IMR-90 (cell line): ENCODE measurements around the gene CALCOCO2. TPM values are rescaled to one million over a fixed set of nuclear protein-coding genes. Genes with fewer than 3 reads are reported as not detected.

ENCODE experiments used
- polyA plus RNA-seq, 3 experiments: library from polyadenylated mRNA; depleted of rRNA; stranded (reverse); fragments of >200 nt; gene quantifications; 2 replicates each; pipeline ENCODE4 v1.2.3, GENCODE V29; 2012; ENCODE audit warnings: low replicate concordance in 1 of 3
- total RNA-seq: library from RNA; depleted of rRNA; stranded (reverse); fragments of >200 nt; gene quantifications from 2 replicates; pipeline ENCODE4 v1.2.3, GENCODE V29; 2012
- TF ChIP-seq, protein P1 (sequence below): fragments of 150-350 bp; IDR thresholded peaks from 2 replicates; pipeline ENCODE4 v1.6.1; 2016; ENCODE audit warnings: low read depth, mild to moderate bottlenecking, low read length, moderate library complexity, borderline replicate concordance

Gene CALCOCO2
- total and polyA plus RNA-seq, 2 of the 4 experiments (the other 2 are of a cell fraction) = 35.9 to 53.4 TPM

- TF ChIP-seq, protein P1, sequence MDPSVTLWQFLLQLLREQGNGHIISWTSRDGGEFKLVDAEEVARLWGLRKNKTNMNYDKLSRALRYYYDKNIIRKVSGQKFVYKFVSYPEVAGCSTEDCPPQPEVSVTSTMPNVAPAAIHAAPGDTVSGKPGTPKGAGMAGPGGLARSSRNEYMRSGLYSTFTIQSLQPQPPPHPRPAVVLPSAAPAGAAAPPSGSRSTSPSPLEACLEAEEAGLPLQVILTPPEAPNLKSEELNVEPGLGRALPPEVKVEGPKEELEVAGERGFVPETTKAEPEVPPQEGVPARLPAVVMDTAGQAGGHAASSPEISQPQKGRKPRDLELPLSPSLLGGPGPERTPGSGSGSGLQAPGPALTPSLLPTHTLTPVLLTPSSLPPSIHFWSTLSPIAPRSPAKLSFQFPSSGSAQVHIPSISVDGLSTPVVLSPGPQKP = no peak
Measured at GRCh38 chr17:48791128-48792032, 39.5 kb upstream of the CALCOCO2 start (continued).
